Mucosa of descending colon (tissue), 3 donors: ENCODE measurements around the gene EXOC3. TPM values are rescaled to one million over a fixed set of nuclear protein-coding genes. Genes with fewer than 3 reads are reported as not detected.

Source experiments
- ATAC-seq: fragments of 200-7000 bp; cut with Tn5 transposase; one replicate; pipeline ENCODE4 v1.9.1; 2020; ENCODE audit warnings: mild to moderate bottlenecking, moderate library complexity
- DNase-seq, 3 donors: peaks; one replicate each; pipeline ENCODE4 v3.0.0-alpha.2; 2020
- H3K36me3 ChIP-seq: fragments of 200-600 bp; one replicate; pipeline ENCODE4 v1.8.0; 2021; ENCODE audit warnings: low read depth, mild to moderate bottlenecking
- H3K4me1 ChIP-seq: fragments of 200-600 bp; one replicate; pipeline ENCODE4 v1.8.0; 2021; ENCODE audit warnings: low read depth, mild to moderate bottlenecking
- H3K4me3 ChIP-seq: fragments of 200-600 bp; one replicate; pipeline ENCODE4 v1.8.0; 2021; ENCODE audit warnings: mild to moderate bottlenecking
- H3K9me3 ChIP-seq: fragments of 200-600 bp; one replicate; pipeline ENCODE4 v1.8.0; 2021; ENCODE audit warnings: mild to moderate bottlenecking
- CTCF ChIP-seq: fragments of 200-600 bp; IDR thresholded peaks from one replicate; pipeline ENCODE4 v1.8.0; 2022; ENCODE audit warnings: antibody characterized with exemption, mild to moderate bottlenecking
- intact Hi-C, 2 donors: fragments of 100-400 bp; cut with DNase I in 1 of 2; cut with micrococcal nuclease in 1 of 2; formaldehyde crosslinking; loops; one replicate each; pipeline versions ENCODE4 v1.11.0 to v1.11.1; 2022; cut with DNase I, micrococcal nuclease
- total RNA-seq, 3 donors: library from RNA; stranded (reverse); fragmentation: NEBNext Ultra II Directional in 2 of 3; extraction: Animal tissue kit (Norgen Biotek cat#: 25700) in 2 of 3; gene quantifications; one replicate each; pipeline versions ENCODE4 v1.2.1 to v1.2.4, GENCODE V29; 2021 to 2023
- donor health status: DM: no; HTN: no; CAD: no; lungs with moderate emphysema.
- donor health status: DM: no; HTN: no; CAD: no.
- donor health status: DM: no; HTN: yes; CAD: no.

Gene EXOC3
- total RNA-seq, 3 donors from 2014 or later: 67.0 to 89.1 (median 76.8) TPM

GRCh38 chr5:426392-426976 is 16.5 kb upstream of the EXOC3 start:
- DNase-seq (no peak), ATAC-seq (no peak)
- H3K4me3 ChIP-seq: no peak overlapping the region
- peaks cover 22% of the 10 kb centered on the region for H3K4me1 ChIP-seq
- intact Hi-C loops: no loop called here
- no peak for TF ChIP-seq CTCF
- no peaks in the 10 kb centered on the region for H3K9me3 ChIP-seq
- H3K36me3 ChIP-seq: no peaks in the 10 kb centered on the region

- peaks cover 22% of the 10 kb centered on the region for H3K4me1 ChIP-seq
- no peak for TF ChIP-seq CTCF
- no peak for ATAC-seq
- no peak overlapping the region for H3K4me3 ChIP-seq
- H3K9me3 ChIP-seq: no peaks in the 10 kb centered on the region
- peak in 1 of 3 donors; percentile 43 for DNase-seq
- intact Hi-C loops: no loop called here
- H3K36me3 ChIP-seq: no peaks in the 10 kb centered on the region
These were observed 15.4 kb upstream of the EXOC3 start for GRCh38 chr5:427415-428087.

GRCh38 chr5:428219-428618 is 14.8 kb upstream of the EXOC3 start:
- no peaks in the 10 kb centered on the region for H3K36me3 ChIP-seq
- intact Hi-C loops: no loop called here
- DNase-seq: peak in 1 of 3 donors; percentile 29

GRCh38 chr5:428754-429452 is 14.1 kb upstream of the EXOC3 start:
- TF ChIP-seq CTCF: no peak
- H3K9me3 ChIP-seq: no peaks in the 10 kb centered on the region
- peaks cover 22% of the 10 kb centered on the region for H3K4me1 ChIP-seq
- H3K36me3 ChIP-seq: no peaks in the 10 kb centered on the region
- DNase-seq (peak; percentile 9 to 50 (median 27)), ATAC-seq (no peak)
- H3K4me3 ChIP-seq: no peak overlapping the region
- intact Hi-C loops: no loop called here

More at GRCh38 chr5:428219-428618, 14.8 kb upstream of the EXOC3 start:
- ATAC-seq: no peak
- Histone ChIP-seq H3K4me3 (no peak overlapping the region), H3K4me1 (peaks cover 22% of the 10 kb centered on the region), H3K9me3 (no peaks in the 10 kb centered on the region)
- no peak for TF ChIP-seq CTCF

GRCh38 chr5:429453-430188 is 13.4 kb upstream of the EXOC3 start:
- ATAC-seq (peak; percentile 80), DNase-seq (peak; percentile 55 to 69 (median 65))
- intact Hi-C loops: no loop called here

More at GRCh38 chr5:429453-430188, 13.4 kb upstream of the EXOC3 start:
- Histone ChIP-seq H3K4me1 (peaks cover 22% of the 10 kb centered on the region), H3K4me3 (no peak overlapping the region), H3K9me3 (no peaks in the 10 kb centered on the region), H3K36me3 (no peaks in the 10 kb centered on the region)
- TF ChIP-seq CTCF: no peak
